Mesothelial cell of epicardium (in vitro differentiated cells): ENCODE results near the gene MCF2L2. TPM values are rescaled to one million over a fixed set of nuclear protein-coding genes. Genes with fewer than 3 reads are reported as not detected.

Experiments used
- DNase-seq, 2 experiments: peaks; one replicate each; pipeline ENCODE4 v3.0.0; 2021; ENCODE audit warnings: low spot score in 2 of 2; ENCODE audit not compliant: unreplicated experiment in 2 of 2
- H3K27ac Mint-ChIP-seq: 2 replicates; pipeline ENCODE4 v1.8.0; 2021; ENCODE audit warnings: mixed read lengths
- H3K27me3 Mint-ChIP-seq: 2 replicates; pipeline ENCODE4 v1.8.0; 2021; ENCODE audit warnings: low read depth, mixed read lengths
- H3K36me3 Mint-ChIP-seq: 2 replicates; pipeline ENCODE4 v1.8.0; 2021; ENCODE audit warnings: mixed read lengths
- H3K4me1 Mint-ChIP-seq: 2 replicates; pipeline ENCODE4 v1.8.0; 2021; ENCODE audit warnings: mixed read lengths
- H3K4me3 Mint-ChIP-seq: 2 replicates; pipeline ENCODE4 v1.8.0; 2021; ENCODE audit warnings: mild to moderate bottlenecking, moderate library complexity, mixed read lengths
- H3K9me3 Mint-ChIP-seq: 2 replicates; pipeline ENCODE4 v1.8.0; 2021; ENCODE audit warnings: mixed read lengths
- total RNA-seq: library from RNA; stranded (reverse); gene quantifications from 3 replicates; pipeline ENCODE4 v1.2.1, GENCODE V29; 2021
- TF ChIP-seq, protein P1 (sequence below): fragments of 200-600 bp; sonication (generic); IDR thresholded peaks from one replicate; pipeline ENCODE4 v1.5.0; 2021; ENCODE audit warnings: antibody characterized with exemption; ENCODE audit not compliant: unreplicated experiment

The MCF2L2 gene
- total RNA-seq, 1 donor from 2014 or later, result 3.4 TPM

DNA sequence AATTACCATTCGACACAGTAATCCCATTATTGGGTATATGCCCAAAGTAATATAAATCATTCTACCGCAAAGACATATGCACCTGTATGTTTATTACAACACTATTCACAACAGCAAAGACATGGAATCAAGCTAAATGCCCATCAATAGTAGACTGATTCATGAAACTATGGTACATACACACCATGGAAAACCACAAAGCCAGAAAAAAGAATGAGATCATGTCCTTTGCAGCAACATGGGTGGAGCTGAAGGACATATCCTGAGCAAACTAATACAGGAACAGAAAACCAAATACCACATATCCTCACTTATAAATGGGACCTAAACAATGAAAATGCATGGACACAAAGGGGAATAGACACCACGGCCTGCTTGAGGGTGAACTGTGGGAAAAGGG is 11.1 kb upstream of the MCF2L2 start:
- H3K27me3 Mint-ChIP-seq, result peaks cover 22% of the 10 kb centered on the region
- DNase-seq, result no peak
- peaks cover 16% of the 10 kb centered on the region for H3K4me1 Mint-ChIP-seq
- H3K9me3 Mint-ChIP-seq, result peaks cover 41% of the 10 kb centered on the region
- TF ChIP-seq, protein P1, sequence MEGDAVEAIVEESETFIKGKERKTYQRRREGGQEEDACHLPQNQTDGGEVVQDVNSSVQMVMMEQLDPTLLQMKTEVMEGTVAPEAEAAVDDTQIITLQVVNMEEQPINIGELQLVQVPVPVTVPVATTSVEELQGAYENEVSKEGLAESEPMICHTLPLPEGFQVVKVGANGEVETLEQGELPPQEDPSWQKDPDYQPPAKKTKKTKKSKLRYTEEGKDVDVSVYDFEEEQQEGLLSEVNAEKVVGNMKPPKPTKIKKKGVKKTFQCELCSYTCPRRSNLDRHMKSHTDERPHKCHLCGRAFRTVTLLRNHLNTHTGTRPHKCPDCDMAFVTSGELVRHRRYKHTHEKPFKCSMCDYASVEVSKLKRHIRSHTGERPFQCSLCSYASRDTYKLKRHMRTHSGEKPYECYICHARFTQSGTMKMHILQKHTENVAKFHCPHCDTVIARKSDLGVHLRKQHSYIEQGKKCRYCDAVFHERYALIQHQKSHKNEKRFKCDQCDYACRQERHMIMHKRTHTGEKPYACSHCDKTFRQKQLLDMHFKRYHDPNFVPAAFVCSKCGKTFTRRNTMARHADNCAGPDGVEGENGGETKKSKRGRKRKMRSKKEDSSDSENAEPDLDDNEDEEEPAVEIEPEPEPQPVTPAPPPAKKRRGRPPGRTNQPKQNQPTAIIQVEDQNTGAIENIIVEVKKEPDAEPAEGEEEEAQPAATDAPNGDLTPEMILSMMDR, result no peak
- H3K27ac Mint-ChIP-seq, result no peak overlapping the region
- no peak overlapping the region for H3K4me3 Mint-ChIP-seq
- H3K36me3 Mint-ChIP-seq, result peaks cover 8% of the 10 kb centered on the region

DNA sequence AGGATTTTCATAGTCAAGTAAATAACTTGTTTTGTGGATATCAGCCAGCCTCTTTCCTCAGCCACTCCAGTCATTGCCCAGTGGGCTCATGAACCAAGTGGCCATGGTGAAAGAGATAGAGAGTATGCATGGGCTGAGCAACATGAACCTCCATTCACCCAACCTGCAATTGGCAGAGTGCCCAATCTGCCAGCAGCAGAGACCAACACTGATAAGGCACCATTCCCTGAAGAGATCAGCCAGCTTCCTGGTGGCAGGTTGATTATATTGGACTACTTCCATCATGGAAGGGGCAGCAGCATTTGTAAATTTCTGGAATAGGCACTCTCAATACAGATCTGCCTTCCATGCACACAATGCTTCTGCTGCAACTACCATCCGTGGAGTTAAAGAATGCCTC is 10.3 kb upstream of the MCF2L2 start:
- H3K36me3 Mint-ChIP-seq, result peaks cover 8% of the 10 kb centered on the region

DNA sequence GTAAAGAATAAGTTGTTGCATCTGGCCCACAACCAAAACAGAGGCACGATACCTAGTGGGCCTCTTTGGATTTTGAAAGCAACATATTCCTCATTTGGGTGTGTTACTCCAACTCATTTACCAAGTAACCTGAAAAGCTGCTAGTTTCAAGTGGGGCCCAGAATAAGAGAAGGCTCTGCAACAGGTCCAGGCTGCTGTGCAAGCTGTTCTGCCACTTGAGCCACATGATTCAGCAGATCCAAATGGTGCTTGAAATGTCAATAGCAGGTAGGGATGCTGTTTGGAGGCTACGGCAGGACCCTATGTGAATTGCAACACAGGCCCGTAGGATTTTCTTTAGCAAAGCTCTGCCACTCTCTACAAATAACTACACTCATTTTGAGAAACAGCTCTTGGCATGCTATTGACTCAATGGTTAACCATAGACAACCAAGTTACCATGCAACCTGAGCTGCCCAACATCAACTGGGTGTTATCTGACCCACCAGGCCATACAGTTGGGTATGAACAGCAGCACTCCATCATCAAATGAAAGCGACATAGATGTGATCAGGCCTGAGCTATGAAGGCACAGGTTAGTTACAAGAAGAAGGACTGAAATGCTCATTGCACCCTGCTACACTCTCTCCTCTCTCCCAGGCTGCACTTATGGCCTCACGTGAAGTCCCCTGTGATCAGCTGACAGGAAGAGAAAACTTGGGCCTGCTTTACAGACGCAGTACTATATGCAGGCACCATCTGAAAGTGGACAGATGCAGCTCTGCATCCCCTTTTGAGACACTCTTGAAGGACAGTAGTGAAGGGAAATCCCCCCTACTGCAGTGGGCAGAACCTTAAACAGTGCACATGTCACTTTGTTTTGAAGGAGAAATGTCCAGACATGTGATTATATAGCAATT is 9.5 kb upstream of the MCF2L2 start:
- Mint-ChIP-seq H3K27ac (no peak overlapping the region), H3K27me3 (peaks cover 23% of the 10 kb centered on the region)

More for the DNA sequence above, 10.3 kb upstream of the MCF2L2 start:
- no peak for DNase-seq
- Mint-ChIP-seq H3K9me3 (peaks cover 34% of the 10 kb centered on the region), H3K4me3 (no peak overlapping the region), H3K27ac (no peak overlapping the region), H3K27me3 (peaks cover 22% of the 10 kb centered on the region), H3K4me1 (peaks cover 21% of the 10 kb centered on the region)
- TF ChIP-seq, protein P1, result no peak

DNA sequence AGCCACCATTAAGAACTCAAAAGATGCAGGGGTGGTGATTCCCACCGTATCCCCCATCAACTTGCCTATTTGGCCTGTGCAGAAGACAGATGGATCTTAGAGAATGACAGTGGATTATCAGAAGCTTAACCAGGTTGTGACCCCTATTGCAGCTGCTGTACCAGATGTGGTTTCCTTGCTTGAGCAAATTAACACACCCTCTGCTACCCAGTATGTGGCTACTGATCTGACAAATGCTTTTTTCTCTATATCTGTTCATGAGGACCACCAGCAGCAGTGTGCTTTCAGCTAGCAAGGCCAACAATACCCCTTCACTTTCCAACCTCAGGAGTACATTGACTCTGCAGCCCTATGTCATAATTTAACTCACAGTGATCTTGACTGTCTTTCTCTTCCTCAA is 8.6 kb upstream of the MCF2L2 start:
- no peak for DNase-seq
- H3K4me1 Mint-ChIP-seq, result peaks cover 22% of the 10 kb centered on the region
- peaks cover 18% of the 10 kb centered on the region for H3K9me3 Mint-ChIP-seq
- no peak overlapping the region for H3K27ac Mint-ChIP-seq
- H3K36me3 Mint-ChIP-seq, result no peaks in the 10 kb centered on the region
- H3K27me3 Mint-ChIP-seq, result peaks cover 30% of the 10 kb centered on the region
- TF ChIP-seq, protein P1, result no peak
- no peak overlapping the region for H3K4me3 Mint-ChIP-seq

More for the DNA sequence above, 9.5 kb upstream of the MCF2L2 start:
- Mint-ChIP-seq H3K9me3 (peaks cover 26% of the 10 kb centered on the region), H3K36me3 (no peaks in the 10 kb centered on the region), H3K4me1 (peaks cover 22% of the 10 kb centered on the region), H3K4me3 (no peak overlapping the region)
- DNase-seq, result no peak
- TF ChIP-seq, protein P1, result no peak

DNA sequence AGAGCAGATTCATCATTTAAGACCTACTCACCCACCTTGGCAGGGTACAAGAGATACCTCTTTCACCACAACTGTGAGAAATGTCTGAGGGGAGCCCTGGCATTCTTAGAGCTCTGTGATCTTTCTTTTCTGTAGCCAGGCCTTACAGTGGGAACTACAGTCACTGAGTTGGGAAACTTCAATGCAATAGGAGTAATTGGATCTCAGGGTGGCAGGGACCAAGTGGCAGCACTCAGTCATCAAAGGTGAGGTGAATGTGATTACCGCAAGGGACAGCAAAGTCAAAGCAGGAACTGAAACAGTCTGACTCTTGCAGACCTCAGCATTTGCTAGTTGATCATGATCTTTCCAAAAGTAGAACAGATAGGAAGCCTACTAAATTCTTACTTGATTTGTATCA is 7.2 kb upstream of the MCF2L2 start:
- Mint-ChIP-seq H3K27ac (peak overlapping the region; percentile 25), H3K36me3 (no peaks in the 10 kb centered on the region), H3K9me3 (peaks cover 9% of the 10 kb centered on the region), H3K4me1 (peaks cover 22% of the 10 kb centered on the region), H3K4me3 (no peak overlapping the region), H3K27me3 (peaks cover 39% of the 10 kb centered on the region)
- TF ChIP-seq, protein P1, result no peak
- no peak for DNase-seq
